B cell (primary cell): ENCODE results near the gene CAND2. TPM values are rescaled to one million over a fixed set of nuclear protein-coding genes. Genes with fewer than 3 reads are reported as not detected.

Source experiments
- ATAC-seq: fragments of 200-7000 bp; cut with Tn5 transposase; one replicate; pipeline ENCODE4 v1.10.0; 2021; ENCODE audit warnings: low read depth, mild to moderate bottlenecking, moderate number of reproducible peaks, moderate library complexity
- CTCF ChIA-PET: fragments of 350-600 bp; sonication (Branson Sonifier 250); formaldehyde crosslinking; loops from one replicate; lab custom pipeline; 2021; ENCODE audit warnings: antibody characterized with exemption, inconsistent platforms; lab: Charles Lee
- POLR2A ChIA-PET: fragments of 350-600 bp; sonication (Branson Sonifier 250); formaldehyde crosslinking; loops from one replicate; lab custom pipeline; 2021; ENCODE audit warnings: antibody characterized with exemption; lab: Charles Lee
- DNase-seq: peaks from one replicate; pipeline ENCODE4 v3.0.0; 2013
- H2AFZ ChIP-seq: 2 replicates; pipeline ENCODE4 v1.6.1; 2012; ENCODE audit warnings: mild to moderate bottlenecking, low read depth, low read length; ENCODE audit not compliant: insufficient read depth, poor library complexity, severe bottlenecking
- H3K27ac ChIP-seq, 2 donors: 1 replicate in 1 of 2; 2 replicates in 1 of 2; pipeline ENCODE4 v1.5.1; 2012 to 2013; ENCODE audit warnings: low read length in 2 of 2, mild to moderate bottlenecking in 2 of 2, moderate library complexity in 1 of 2
- H3K27me3 ChIP-seq, 4 experiments: fragments of 200-600 bp in 1 of 4; sonication (generic) in 1 of 4; replicated peaks in 1 of 4; 1 replicate in 2 of 4; 2 replicates in 2 of 4; pipeline versions ENCODE4 v1.6.1 to v1.7.0; 2013 to 2016; ENCODE audit warnings: low read length in 3 of 4, mild to moderate bottlenecking in 2 of 4, mixed read lengths in 1 of 4, moderate library complexity in 1 of 4; ENCODE audit not compliant: insufficient read depth in 4 of 4, control insufficient read depth in 3 of 4; ENCODE audit errors: control extremely low read depth in 1 of 4
- H3K36me3 ChIP-seq, 2 experiments: replicated peaks in 1 of 2; 1 replicate in 1 of 2; 2 replicates in 1 of 2; pipeline versions ENCODE4 v1.6.1 to v1.7.1; 2013; ENCODE audit warnings: low read length in 1 of 2; ENCODE audit not compliant: insufficient read depth in 2 of 2, control insufficient read depth in 1 of 2; ENCODE audit errors: control extremely low read depth in 1 of 2, extremely low read depth in 1 of 2
- H3K4me1 ChIP-seq, 2 donors: fragments of 200-600 bp in 1 of 2; sonication (generic) in 1 of 2; 1 replicate in 1 of 2; 2 replicates in 1 of 2; pipeline versions ENCODE4 v1.5.1 to v1.6.1; 2013 to 2017; ENCODE audit warnings: low read length in 2 of 2; ENCODE audit not compliant: control insufficient read depth in 2 of 2, insufficient read depth in 2 of 2
- H3K4me2 ChIP-seq: replicated peaks from 2 replicates; pipeline ENCODE3; 2012; ENCODE audit warnings: mild to moderate bottlenecking, low read depth, low read length; ENCODE audit not compliant: poor library complexity, severe bottlenecking
- H3K4me3 ChIP-seq, 5 experiments: fragments of 200-600 bp in 1 of 5; sonication (generic) in 1 of 5; 1 replicate in 3 of 5; 2 replicates in 2 of 5; pipeline versions ENCODE4 v1.5.1 to v1.7.0; 2011 to 2016; ENCODE audit warnings: low read length in 4 of 5, mild to moderate bottlenecking in 4 of 5, low read depth in 2 of 5, control low read depth in 1 of 5, moderate library complexity in 1 of 5; ENCODE audit not compliant: insufficient read depth in 1 of 5; ENCODE audit errors: control extremely low read depth in 1 of 5, extremely low read depth in 1 of 5
- H3K79me2 ChIP-seq: fragments of 200-600 bp; sonication (generic); one replicate; pipeline ENCODE4 v1.6.0; 2016; ENCODE audit warnings: low read length; ENCODE audit not compliant: control insufficient read depth, insufficient read depth
- H3K9ac ChIP-seq: fragments of 200-600 bp; sonication (generic); 2 replicates; pipeline ENCODE4 v1.6.1; 2017; ENCODE audit warnings: mild to moderate bottlenecking, low read length, moderate library complexity
- H3K9me3 ChIP-seq, 3 donors: one replicate each; pipeline versions ENCODE4 v1.6.1 to v1.7.1; 2013; ENCODE audit warnings: low read length in 2 of 3; ENCODE audit not compliant: control insufficient read depth in 2 of 3, insufficient read depth in 1 of 3; ENCODE audit errors: control extremely low read depth in 1 of 3
- H4K20me1 ChIP-seq: 2 replicates; pipeline ENCODE4 v1.6.0; 2012; ENCODE audit warnings: mild to moderate bottlenecking, low read length; ENCODE audit not compliant: insufficient read depth, control insufficient read depth, poor library complexity, severe bottlenecking
- H3K27ac Mint-ChIP-seq: one replicate; pipeline ENCODE4 v1.8.0; 2021; ENCODE audit warnings: mixed read lengths
- H3K27me3 Mint-ChIP-seq: one replicate; pipeline ENCODE4 v1.8.0; 2021; ENCODE audit warnings: mixed read lengths
- H3K4me1 Mint-ChIP-seq: one replicate; pipeline ENCODE4 v1.8.0; 2021; ENCODE audit warnings: mixed read lengths
- H3K4me3 Mint-ChIP-seq: one replicate; pipeline ENCODE4 v1.8.0; 2021; ENCODE audit warnings: mixed read lengths
- H3K9me3 Mint-ChIP-seq: one replicate; pipeline ENCODE4 v1.8.0; 2022; ENCODE audit warnings: mixed read lengths; ENCODE audit not compliant: insufficient read depth
- CTCF ChIP-seq: fragments of 200-600 bp; IDR thresholded peaks from one replicate; pipeline ENCODE4 v1.8.0; 2022; ENCODE audit warnings: antibody characterized with exemption, mild to moderate bottlenecking
- EZH2 ChIP-seq: IDR thresholded peaks from 2 replicates; pipeline ENCODE4 v1.6.1; 2012; ENCODE audit warnings: borderline replicate concordance, low read depth, mild to moderate bottlenecking, moderate library complexity, low read length; ENCODE audit not compliant: insufficient read depth, poor library complexity, severe bottlenecking
- WGBS: methylation state at CpG from one replicate; pipeline ENCODE4 v1.1.5; 2013; ENCODE audit warnings: missing lambda C conversion rate; ENCODE audit not compliant: insufficient coverage; 5-methylcytosine and 5-hydroxymethylcytosine counted together
- intact Hi-C: fragments of 100-400 bp; cut with micrococcal nuclease; formaldehyde crosslinking; loops from one replicate; pipeline ENCODE4 v1.10.0; 2022
- polyA plus RNA-seq: library from polyadenylated mRNA; depleted of rRNA; stranded (reverse); fragments of >200 nt; gene quantifications from 2 replicates; pipeline ENCODE4 v1.2.3, GENCODE V29; 2012
- total RNA-seq, 2 donors: library from RNA; stranded (reverse); fragments of 120-200 nt in 1 of 2; gene quantifications; 1 replicate in 1 of 2; 2 replicates in 1 of 2; pipeline versions ENCODE4 v1.2.3 to v1.2.4, GENCODE V29; 2013 to 2022

Gene CAND2
- total and polyA plus RNA-seq, 2 donors (not counting 1 experiment from before 2014, with no cell fraction given): 0.34 to 1.9 TPM

- Mint-ChIP-seq H3K27me3 (peaks cover 13% of the 10 kb centered on the region), H3K4me1 (peaks cover 10% of the 10 kb centered on the region), H3K4me3 (no peak overlapping the region), H3K9me3 (no peaks in the 10 kb centered on the region), H3K27ac (no peak overlapping the region)
- Histone ChIP-seq H2AFZ (no peak overlapping the region), H3K79me2 (no peaks in the 10 kb centered on the region), H3K9me3 (peaks cover 0 to 21% (median 15%) of the 10 kb centered on the region in 3 donors), H4K20me1 (no peaks in the 10 kb centered on the region), H3K4me3 (no peak overlapping the region), H3K36me3 (no peaks in the 10 kb centered on the region), H3K27me3 (peaks cover 0 to 16% (median 0%) of the 10 kb centered on the region in 4 experiments), H3K27ac (no peak overlapping the region), H3K4me1 (peaks cover 0 to 5% of the 10 kb centered on the region in 2 donors), H3K4me2 (no peak overlapping the region), H3K9ac (no peak overlapping the region)
- TF ChIP-seq CTCF (no peak), EZH2 (no peak)
- intact Hi-C loops: no loop called here
- POLR2A ChIA-PET: no interaction called here
- no peak for DNase-seq
- 100% methylated on average over 1 of the region's 1 CpG for WGBS
- ATAC-seq: no peak
- CTCF ChIA-PET: no interaction called here
Observed at GRCh38 chr3:12773710-12774086, 22.8 kb upstream of the CAND2 start.

GRCh38 chr3:12774619-12775018 lies 21.9 kb upstream of the CAND2 start:
- no peak overlapping the region for H3K27ac ChIP-seq
- TF ChIP-seq EZH2: no peak
- no peaks in the 10 kb centered on the region for H3K79me2 ChIP-seq
- WGBS: 82% methylated on average over 4 of the region's 4 CpGs
- H4K20me1 ChIP-seq: no peaks in the 10 kb centered on the region
- peaks cover 10% of the 10 kb centered on the region for H3K4me1 Mint-ChIP-seq
- intact Hi-C loops: no loop called here
- peaks cover 0 to 21% (median 15%) of the 10 kb centered on the region in 3 donors for H3K9me3 ChIP-seq
- no peak for ATAC-seq
- H3K36me3 ChIP-seq: no peaks in the 10 kb centered on the region
- no peak overlapping the region for H2AFZ ChIP-seq
- no peak overlapping the region for H3K27ac Mint-ChIP-seq
- POLR2A ChIA-PET: no interaction called here
- no peak overlapping the region for H3K4me2 ChIP-seq
- peaks cover 16% of the 10 kb centered on the region for H3K27me3 Mint-ChIP-seq
- CTCF ChIA-PET: no interaction called here
- no peak overlapping the region for H3K9ac ChIP-seq
- DNase-seq: no peak
- H3K4me3 Mint-ChIP-seq: no peak overlapping the region
- no peak overlapping the region for H3K4me3 ChIP-seq
- peaks cover 0 to 20% (median 0%) of the 10 kb centered on the region in 4 experiments for H3K27me3 ChIP-seq
- H3K9me3 Mint-ChIP-seq: no peaks in the 10 kb centered on the region
- peaks cover 0 to 5% of the 10 kb centered on the region in 2 donors for H3K4me1 ChIP-seq
